GM10266 (cell line): ENCODE measurements around the gene TVP23B.
"Not testable (repeated sequence)": the region's sequence is repeated elsewhere in the genome, so short reads cannot be mapped to it uniquely, and the experiment has no call there.

Source experiments
- DNase-seq: peaks from one replicate; pipeline ENCODE4 v3.0.0; 2012; ENCODE audit errors: extremely low spot score
- CTCF ChIP-seq: IDR thresholded peaks from 2 replicates; pipeline ENCODE4 v1.5.1; 2012; ENCODE audit warnings: mild to moderate bottlenecking, low read depth; ENCODE audit not compliant: control insufficient read depth, insufficient read depth; ENCODE audit errors: missing control alignments

Gene TVP23B

GRCh38 chr17:18772471-18772870 is 8.5 kb upstream of the TVP23B start:
- DNase-seq: no peak
- no peak for TF ChIP-seq CTCF

- DNase-seq: not testable (repeated sequence)
These were observed 822 bp downstream of the TVP23B start for GRCh38 chr17:18781805-18782204.

GRCh38 chr17:18785933-18786332 is 5.0 kb downstream of the TVP23B start:
- DNase-seq: not testable (repeated sequence)

- DNase-seq: not testable (repeated sequence)
These were observed 5.9 kb downstream of the TVP23B start for GRCh38 chr17:18786890-18787289.

- DNase-seq: not testable (repeated sequence)
These were observed 10.4 kb downstream of the TVP23B start for GRCh38 chr17:18791402-18791801.

GRCh38 chr17:18794841-18795240 is 13.9 kb downstream of the TVP23B start:
- DNase-seq: not testable (repeated sequence)

- DNase-seq: not testable (repeated sequence)
These were observed 15.9 kb downstream of the TVP23B start for GRCh38 chr17:18796887-18797286.

GRCh38 chr17:18803458-18804245 is 22.7 kb downstream of the TVP23B start:
- not testable (repeated sequence) for DNase-seq

- not testable (repeated sequence) for DNase-seq
These were observed 34.9 kb downstream of the TVP23B start for GRCh38 chr17:18815924-18816323.

GRCh38 chr17:18816489-18817371 is 35.7 kb downstream of the TVP23B start:
- not testable (repeated sequence) for DNase-seq
- peak; percentile 57 for TF ChIP-seq CTCF

GRCh38 chr17:18821430-18821829 is 40.4 kb downstream of the TVP23B start:
- DNase-seq: not testable (repeated sequence)

GRCh38 chr17:18827613-18828012 is 46.6 kb downstream of the TVP23B start:
- DNase-seq: not testable (repeated sequence)

GRCh38 chr17:18848501-18848900 is 67.5 kb downstream of the TVP23B start:
- no peak for TF ChIP-seq CTCF
- no peak for DNase-seq
